Endothelial cell of hepatic sinusoid (primary cell): ENCODE data around the gene LRRC71.

Source experiments
- in situ Hi-C: cut with HindIII; loops from 2 replicates; pipeline ENCODE4 v1.10.0; 2017; ENCODE audit warnings: low sequenced_read_pairs

Gene LRRC71

GRCh38 chr1:156904187-156904959, 16.1 kb upstream of the LRRC71 start:
- in situ Hi-C loops: no loop called here

- in situ Hi-C loops: no loop called here
These were observed 15.3 kb upstream of the LRRC71 start for GRCh38 chr1:156905176-156905575.

- in situ Hi-C loops: no loop called here
These were observed 14.8 kb upstream of the LRRC71 start for GRCh38 chr1:156905651-156906050.

- in situ Hi-C loops: no loop called here
These were observed 14.1 kb upstream of the LRRC71 start for GRCh38 chr1:156906206-156906906.

- in situ Hi-C loops: no loop called here
These were observed 11.9 kb upstream of the LRRC71 start for GRCh38 chr1:156908541-156908940.

- in situ Hi-C loops: no loop called here
These were observed 11.5 kb upstream of the LRRC71 start for GRCh38 chr1:156908955-156909354.

GRCh38 chr1:156909671-156910070, 10.8 kb upstream of the LRRC71 start:
- in situ Hi-C loops: no loop called here

GRCh38 chr1:156910309-156910782, 10.1 kb upstream of the LRRC71 start:
- in situ Hi-C loops: no loop called here

- in situ Hi-C loops: no loop called here
These were observed 8.7 kb upstream of the LRRC71 start for GRCh38 chr1:156911577-156912298.

GRCh38 chr1:156912310-156912709, 8.1 kb upstream of the LRRC71 start:
- in situ Hi-C loops: no loop called here

- in situ Hi-C loops: no loop called here
These were observed 7.3 kb upstream of the LRRC71 start for GRCh38 chr1:156912861-156913808.

GRCh38 chr1:156913809-156914387, 6.5 kb upstream of the LRRC71 start:
- in situ Hi-C loops: no loop called here

- in situ Hi-C loops: no loop called here
These were observed 6.0 kb upstream of the LRRC71 start for GRCh38 chr1:156914440-156914856.

- in situ Hi-C loops: no loop called here
These were observed 659 bp downstream of the LRRC71 start for GRCh38 chr1:156921053-156921529.

- in situ Hi-C loops: no loop called here
These were observed 2.7 kb downstream of the LRRC71 start for GRCh38 chr1:156922986-156923669.

GRCh38 chr1:156923670-156924477, 3.4 kb downstream of the LRRC71 start:
- in situ Hi-C loops: no loop called here

- in situ Hi-C loops: no loop called here
These were observed 4.2 kb downstream of the LRRC71 start for GRCh38 chr1:156924478-156925153.
